ENCODE results near the gene ODF2L.

ODF2L gene

GRCh38 chr1:86375688-86376087, 20.4 kb downstream of the ODF2L start:
- Histone ChIP-seq H3K9me3 (ENCODE audit: control extremely low read depth in 1 of 5, control insufficient read depth in 4 of 5, insufficient read depth in 2 of 5, low read depth in 1 of 5, low read length in 4 of 5) (peaks cover 0 to 10% (median 8%) of the 10 kb centered on the region in 5 experiments), H3K27ac (ENCODE audit: insufficient read depth in 1 of 2, low read depth in 1 of 2, low read length in 2 of 2, poor library complexity in 1 of 2, severe bottlenecking in 2 of 2) (no peak overlapping the region), H3K27me3 (replicated peaks in 2 of 5; ENCODE audit: control insufficient read depth in 4 of 5, insufficient read depth in 5 of 5, low read length in 4 of 5) (no peaks in the 10 kb centered on the region), H3K36me3 (ENCODE audit: control insufficient read depth in 4 of 4, insufficient read depth in 4 of 4, low read length in 3 of 4) (peaks cover 8 to 42% (median 18%) of the 10 kb centered on the region in 4 experiments), H3K4me1 (ENCODE audit: control extremely low read depth in 1 of 4, control insufficient read depth in 4 of 4, insufficient read depth in 4 of 4, low read length in 3 of 4) (no peaks in the 10 kb centered on the region), H3K4me3 (ENCODE audit: control insufficient read depth in 1 of 7, extremely low read depth in 1 of 7, insufficient read depth in 4 of 7, low read depth in 2 of 7, low read length in 6 of 7) (no peak overlapping the region)
- ChIA-PET POLR2A (no interaction called here), CTCF (no interaction called here)
- DNase-seq = no peak
- no CpG with 5 or more reads among the region's 1 CpG for WGBS (ENCODE audit: insufficient coverage)

- Histone ChIP-seq H3K9me3 (ENCODE audit: control extremely low read depth in 1 of 5, control insufficient read depth in 4 of 5, insufficient read depth in 2 of 5, low read depth in 1 of 5, low read length in 4 of 5) (no peaks in the 10 kb centered on the region), H3K4me3 (ENCODE audit: control insufficient read depth in 1 of 7, extremely low read depth in 1 of 7, insufficient read depth in 4 of 7, low read depth in 2 of 7, low read length in 6 of 7) (no peak overlapping the region), H3K27ac (ENCODE audit: insufficient read depth in 1 of 2, low read depth in 1 of 2, low read length in 2 of 2, poor library complexity in 1 of 2, severe bottlenecking in 2 of 2) (no peak overlapping the region), H3K27me3 (replicated peaks in 2 of 5; ENCODE audit: control insufficient read depth in 4 of 5, insufficient read depth in 5 of 5, low read length in 4 of 5) (no peaks in the 10 kb centered on the region), H3K36me3 (ENCODE audit: control insufficient read depth in 4 of 4, insufficient read depth in 4 of 4, low read length in 3 of 4) (peaks cover 5 to 15% (median 7%) of the 10 kb centered on the region in 4 experiments), H3K4me1 (ENCODE audit: control extremely low read depth in 1 of 4, control insufficient read depth in 4 of 4, insufficient read depth in 4 of 4, low read length in 3 of 4) (no peaks in the 10 kb centered on the region)
- ChIA-PET POLR2A (no interaction called here), CTCF (no interaction called here)
- no peak for DNase-seq
Observed at GRCh38 chr1:86370601-86371022, 25.5 kb downstream of the ODF2L start.

- ChIA-PET POLR2A (no interaction called here), CTCF (no interaction called here)
- Histone ChIP-seq H3K4me1 (ENCODE audit: control extremely low read depth in 1 of 4, control insufficient read depth in 4 of 4, insufficient read depth in 4 of 4, low read length in 3 of 4) (no peaks in the 10 kb centered on the region), H3K27ac (ENCODE audit: insufficient read depth in 1 of 2, low read depth in 1 of 2, low read length in 2 of 2, poor library complexity in 1 of 2, severe bottlenecking in 2 of 2) (no peak overlapping the region), H3K9me3 (ENCODE audit: control extremely low read depth in 1 of 5, control insufficient read depth in 4 of 5, insufficient read depth in 2 of 5, low read depth in 1 of 5, low read length in 4 of 5) (no peaks in the 10 kb centered on the region), H3K4me3 (ENCODE audit: control insufficient read depth in 1 of 7, extremely low read depth in 1 of 7, insufficient read depth in 4 of 7, low read depth in 2 of 7, low read length in 6 of 7) (no peak overlapping the region), H3K36me3 (ENCODE audit: control insufficient read depth in 4 of 4, insufficient read depth in 4 of 4, low read length in 3 of 4) (peaks cover 0 to 2% (median 0%) of the 10 kb centered on the region in 4 experiments), H3K27me3 (replicated peaks in 2 of 5; ENCODE audit: control insufficient read depth in 4 of 5, insufficient read depth in 5 of 5, low read length in 4 of 5) (no peaks in the 10 kb centered on the region)
- no peak for DNase-seq
- WGBS (ENCODE audit: insufficient coverage) = 100% methylated on average over 3 of the region's 6 CpGs
Observed at GRCh38 chr1:86365896-86366295, 30.2 kb downstream of the ODF2L start.

- DNase-seq = no peak
- Histone ChIP-seq H3K9me3 (ENCODE audit: control extremely low read depth in 1 of 5, control insufficient read depth in 4 of 5, insufficient read depth in 2 of 5, low read depth in 1 of 5, low read length in 4 of 5) (no peaks in the 10 kb centered on the region), H3K36me3 (ENCODE audit: control insufficient read depth in 4 of 4, insufficient read depth in 4 of 4, low read length in 3 of 4) (peaks cover 0 to 7% (median under 1%) of the 10 kb centered on the region in 4 experiments), H3K27ac (ENCODE audit: insufficient read depth in 1 of 2, low read depth in 1 of 2, low read length in 2 of 2, poor library complexity in 1 of 2, severe bottlenecking in 2 of 2) (no peak overlapping the region), H3K27me3 (replicated peaks in 2 of 5; ENCODE audit: control insufficient read depth in 4 of 5, insufficient read depth in 5 of 5, low read length in 4 of 5) (no peaks in the 10 kb centered on the region), H3K4me3 (ENCODE audit: control insufficient read depth in 1 of 7, extremely low read depth in 1 of 7, insufficient read depth in 4 of 7, low read depth in 2 of 7, low read length in 6 of 7) (no peak overlapping the region), H3K4me1 (ENCODE audit: control extremely low read depth in 1 of 4, control insufficient read depth in 4 of 4, insufficient read depth in 4 of 4, low read length in 3 of 4) (no peaks in the 10 kb centered on the region)
- POLR2A ChIA-PET = no interaction called here
- WGBS (ENCODE audit: insufficient coverage) = 98% methylated on average over 4 of the region's 4 CpGs
- CTCF ChIA-PET = interaction anchor here (1.1 to 1.3 kb wide), 2 partner anchors 17 to 145 kb away, joined by 3 read pairs; no protein-coding TSS in a partner anchor
Observed at GRCh38 chr1:86362807-86363206, 33.3 kb downstream of the ODF2L start.

GRCh38 chr1:86357796-86358195, 38.3 kb downstream of the ODF2L start:
- Histone ChIP-seq H3K4me3 (ENCODE audit: control insufficient read depth in 1 of 7, extremely low read depth in 1 of 7, insufficient read depth in 4 of 7, low read depth in 2 of 7, low read length in 6 of 7) (no peak overlapping the region), H3K27me3 (replicated peaks in 2 of 5; ENCODE audit: control insufficient read depth in 4 of 5, insufficient read depth in 5 of 5, low read length in 4 of 5) (no peaks in the 10 kb centered on the region), H3K27ac (ENCODE audit: insufficient read depth in 1 of 2, low read depth in 1 of 2, low read length in 2 of 2, poor library complexity in 1 of 2, severe bottlenecking in 2 of 2) (no peak overlapping the region), H3K36me3 (ENCODE audit: control insufficient read depth in 4 of 4, insufficient read depth in 4 of 4, low read length in 3 of 4) (peaks cover 0 to 20% (median 9%) of the 10 kb centered on the region in 4 experiments), H3K4me1 (ENCODE audit: control extremely low read depth in 1 of 4, control insufficient read depth in 4 of 4, insufficient read depth in 4 of 4, low read length in 3 of 4) (no peaks in the 10 kb centered on the region), H3K9me3 (ENCODE audit: control extremely low read depth in 1 of 5, control insufficient read depth in 4 of 5, insufficient read depth in 2 of 5, low read depth in 1 of 5, low read length in 4 of 5) (no peaks in the 10 kb centered on the region)
- WGBS (ENCODE audit: insufficient coverage) = 100% methylated on average over 5 of the region's 5 CpGs
- POLR2A ChIA-PET = no interaction called here
- CTCF ChIA-PET = interaction anchor here (0.8 kb wide), 1 partner anchor 461 kb away, joined by 3 read pairs; no protein-coding TSS in a partner anchor
- no peak for DNase-seq

- POLR2A ChIA-PET = no interaction called here
- peak; percentile 35 to 51 (median 46) for DNase-seq
- Histone ChIP-seq H3K4me1 (ENCODE audit: control extremely low read depth in 1 of 4, control insufficient read depth in 4 of 4, insufficient read depth in 4 of 4, low read length in 3 of 4) (no peaks in the 10 kb centered on the region), H3K36me3 (ENCODE audit: control insufficient read depth in 4 of 4, insufficient read depth in 4 of 4, low read length in 3 of 4) (peaks cover 0 to 28% (median 12%) of the 10 kb centered on the region in 4 experiments), H3K27me3 (replicated peaks in 2 of 5; ENCODE audit: control insufficient read depth in 4 of 5, insufficient read depth in 5 of 5, low read length in 4 of 5) (no peaks in the 10 kb centered on the region), H3K4me3 (ENCODE audit: control insufficient read depth in 1 of 7, extremely low read depth in 1 of 7, insufficient read depth in 4 of 7, low read depth in 2 of 7, low read length in 6 of 7) (no peak overlapping the region), H3K27ac (ENCODE audit: insufficient read depth in 1 of 2, low read depth in 1 of 2, low read length in 2 of 2, poor library complexity in 1 of 2, severe bottlenecking in 2 of 2) (no peak overlapping the region), H3K9me3 (ENCODE audit: control extremely low read depth in 1 of 5, control insufficient read depth in 4 of 5, insufficient read depth in 2 of 5, low read depth in 1 of 5, low read length in 4 of 5) (no peaks in the 10 kb centered on the region)
- WGBS (ENCODE audit: insufficient coverage) = 73% methylated on average over 10 of the region's 10 CpGs
- CTCF ChIA-PET = interaction anchor here (0.5 to 4.1 kb wide), 11 partner anchors 10 to 467 kb away, joined by 3 to 19 read pairs (median 3); no protein-coding TSS in a partner anchor
Observed at GRCh38 chr1:86356247-86356646, 39.9 kb downstream of the ODF2L start.

GRCh38 chr1:86352086-86352485, 44.0 kb downstream of the ODF2L start:
- ChIA-PET POLR2A (no interaction called here), CTCF (no interaction called here)
- H3K27me3 ChIP-seq (replicated peaks in 2 of 5; ENCODE audit: control insufficient read depth in 4 of 5, insufficient read depth in 5 of 5, low read length in 4 of 5) = no peaks in the 10 kb centered on the region
- no CpG with 5 or more reads among the region's 1 CpG for WGBS (ENCODE audit: insufficient coverage)
- no peaks in the 10 kb centered on the region for H3K9me3 ChIP-seq (ENCODE audit: control extremely low read depth in 1 of 5, control insufficient read depth in 4 of 5, insufficient read depth in 2 of 5, low read depth in 1 of 5, low read length in 4 of 5)
- no peaks in the 10 kb centered on the region for H3K4me1 ChIP-seq (ENCODE audit: control extremely low read depth in 1 of 4, control insufficient read depth in 4 of 4, insufficient read depth in 4 of 4, low read length in 3 of 4)
- no peak overlapping the region for H3K27ac ChIP-seq (ENCODE audit: insufficient read depth in 1 of 2, low read depth in 1 of 2, low read length in 2 of 2, poor library complexity in 1 of 2, severe bottlenecking in 2 of 2)
- DNase-seq = no peak
- no peak overlapping the region for H3K4me3 ChIP-seq (ENCODE audit: control insufficient read depth in 1 of 7, extremely low read depth in 1 of 7, insufficient read depth in 4 of 7, low read depth in 2 of 7, low read length in 6 of 7)
- H3K36me3 ChIP-seq (ENCODE audit: control insufficient read depth in 4 of 4, insufficient read depth in 4 of 4, low read length in 3 of 4) = peaks cover 0 to 20% (median 11%) of the 10 kb centered on the region in 4 experiments

Measured in common myeloid progenitor, CD34-positive (primary cell).